GM12873 (cell line): ENCODE data around the gene CELSR2.
A peak's percentile ranks its signal among the peaks of the same experiment; 100 is the strongest.

Experiments used
- CTCF ChIP-seq: IDR thresholded peaks from 2 replicates; pipeline ENCODE4 v1.5.1; 2012; ENCODE audit warnings: low read depth, mild to moderate bottlenecking, moderate library complexity, low read length, control low read depth; ENCODE audit not compliant: insufficient read depth; ENCODE audit errors: missing control alignments

CELSR2 gene

DNA sequence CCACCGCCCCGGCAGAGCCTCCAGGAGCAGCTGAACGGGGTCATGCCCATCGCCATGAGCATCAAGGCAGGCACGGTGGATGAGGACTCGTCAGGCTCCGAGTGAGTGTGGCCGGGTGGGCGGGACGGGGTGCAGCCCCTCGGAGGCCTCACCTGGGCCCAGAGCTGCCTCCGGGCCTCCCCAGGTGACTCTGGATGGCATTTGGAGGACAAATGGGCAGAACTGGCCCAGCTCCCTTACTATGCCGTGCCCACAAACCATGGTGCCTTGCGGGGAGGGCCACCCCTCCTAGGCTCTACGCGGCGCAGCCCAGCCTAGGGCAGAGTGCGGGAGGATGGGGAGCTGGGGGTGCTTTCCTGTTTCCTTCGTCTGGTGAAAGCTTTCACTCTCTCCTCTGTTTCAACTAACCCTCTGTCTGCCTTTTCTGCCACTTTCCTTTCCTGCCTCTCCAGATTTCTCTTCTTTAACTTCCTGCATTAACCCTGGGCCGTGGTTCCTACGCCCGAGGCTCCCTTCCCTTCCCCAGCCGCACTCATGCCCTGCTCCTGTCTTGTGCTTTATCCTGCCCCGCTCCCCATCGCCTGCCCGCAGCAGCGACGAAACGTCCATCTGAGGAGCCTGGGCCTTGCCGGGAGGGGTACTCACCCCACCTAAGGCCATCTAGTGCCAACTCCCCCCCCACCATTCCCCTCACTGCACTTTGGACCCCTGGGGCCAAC, 24.4 kb downstream of the CELSR2 start:
- no peak for TF ChIP-seq CTCF

DNA sequence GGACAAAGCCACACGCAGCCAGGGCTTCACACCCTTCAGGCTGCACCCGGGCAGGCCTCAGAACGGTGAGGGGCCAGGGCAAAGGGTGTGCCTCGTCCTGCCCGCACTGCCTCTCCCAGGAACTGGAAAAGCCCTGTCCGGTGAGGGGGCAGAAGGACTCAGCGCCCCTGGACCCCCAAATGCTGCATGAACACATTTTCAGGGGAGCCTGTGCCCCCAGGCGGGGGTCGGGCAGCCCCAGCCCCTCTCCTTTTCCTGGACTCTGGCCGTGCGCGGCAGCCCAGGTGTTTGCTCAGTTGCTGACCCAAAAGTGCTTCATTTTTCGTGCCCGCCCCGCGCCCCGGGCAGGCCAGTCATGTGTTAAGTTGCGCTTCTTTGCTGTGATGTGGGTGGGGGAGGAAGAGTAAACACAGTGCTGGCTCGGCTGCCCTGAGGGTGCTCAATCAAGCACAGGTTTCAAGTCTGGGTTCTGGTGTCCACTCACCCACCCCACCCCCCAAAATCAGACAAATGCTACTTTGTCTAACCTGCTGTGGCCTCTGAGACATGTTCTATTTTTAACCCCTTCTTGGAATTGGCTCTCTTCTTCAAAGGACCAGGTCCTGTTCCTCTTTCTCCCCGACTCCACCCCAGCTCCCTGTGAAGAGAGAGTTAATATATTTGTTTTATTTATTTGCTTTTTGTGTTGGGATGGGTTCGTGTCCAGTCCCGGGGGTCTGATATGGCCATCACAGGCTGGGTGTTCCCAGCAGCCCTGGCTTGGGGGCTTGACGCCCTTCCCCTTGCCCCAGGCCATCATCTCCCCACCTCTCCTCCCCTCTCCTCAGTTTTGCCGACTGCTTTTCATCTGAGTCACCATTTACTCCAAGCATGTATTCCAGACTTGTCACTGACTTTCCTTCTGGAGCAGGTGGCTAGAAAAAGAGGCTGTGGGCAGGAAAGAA, 25.5 kb downstream of the CELSR2 start:
- TF ChIP-seq CTCF, result no peak

GRCh38 chr1:109275706-109276345, 26.5 kb downstream of the CELSR2 start:
- TF ChIP-seq CTCF, result no peak

DNA sequence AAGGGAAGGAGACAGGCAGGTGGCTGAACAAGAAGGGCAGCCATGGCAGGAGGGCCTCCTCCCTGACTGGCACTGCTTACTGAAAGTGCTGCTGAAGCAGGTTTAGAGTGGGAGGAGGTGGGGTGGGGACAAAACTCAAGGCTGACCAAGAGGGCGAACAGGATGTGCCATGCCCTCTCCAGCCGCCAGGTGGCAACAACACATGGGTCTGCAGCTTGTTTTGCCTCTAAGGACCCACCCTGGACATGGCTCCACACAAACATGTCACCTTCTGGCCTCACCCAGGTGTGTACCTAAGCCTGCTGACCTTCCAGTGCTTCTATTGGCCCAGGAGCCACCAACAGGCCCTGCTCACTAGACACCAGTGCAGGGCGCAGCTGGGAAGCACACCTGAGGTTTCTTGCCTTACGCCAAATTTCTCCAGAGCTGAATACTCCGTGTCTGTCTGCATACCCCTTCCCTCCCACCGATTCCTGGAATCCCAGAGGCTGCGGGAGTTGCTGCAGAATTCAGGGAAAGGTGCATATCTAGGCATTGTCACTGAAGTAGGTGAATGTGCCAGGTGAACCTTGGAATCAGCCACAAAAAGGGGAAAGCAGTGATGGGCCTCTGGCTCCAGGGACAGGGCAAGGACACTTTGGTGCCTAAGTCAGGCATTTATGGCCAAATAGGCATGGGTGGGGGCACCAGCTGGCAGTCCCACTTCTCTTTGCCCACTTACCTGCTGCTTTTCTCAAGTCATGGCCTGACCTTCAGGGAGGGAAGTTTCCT, 28.3 kb downstream of the CELSR2 start:
- peak; percentile 100 for TF ChIP-seq CTCF

- no peak for TF ChIP-seq CTCF
Observed at GRCh38 chr1:109279615-109280278, 30.4 kb downstream of the CELSR2 start.

DNA sequence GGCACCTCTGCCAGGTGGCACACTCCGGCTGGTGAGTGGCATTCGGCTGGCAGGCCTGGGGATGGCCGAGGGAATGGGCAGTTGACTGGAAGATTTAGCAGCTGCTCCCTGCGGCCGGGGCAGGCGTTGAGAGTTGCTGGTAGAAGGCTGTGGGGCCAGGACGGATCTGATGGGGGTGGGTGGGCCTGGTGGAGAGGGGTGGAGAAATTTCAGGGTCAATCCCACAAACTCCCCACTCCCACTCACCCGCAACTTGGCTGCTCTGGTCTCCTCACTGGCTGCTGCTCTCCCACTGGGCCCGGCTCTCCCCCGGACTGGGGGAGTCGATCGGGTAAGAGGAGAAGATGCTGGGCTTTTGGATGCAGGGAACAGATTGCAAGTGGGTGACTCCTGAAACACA, 31.5 kb downstream of the CELSR2 start:
- TF ChIP-seq CTCF, result no peak
